Measurements from ENCODE around the gene CHAD.
"Not testable (repeated sequence)": the region's sequence is repeated elsewhere in the genome, so short reads cannot be mapped to it uniquely, and the experiment has no call there.

The CHAD gene

DNA sequence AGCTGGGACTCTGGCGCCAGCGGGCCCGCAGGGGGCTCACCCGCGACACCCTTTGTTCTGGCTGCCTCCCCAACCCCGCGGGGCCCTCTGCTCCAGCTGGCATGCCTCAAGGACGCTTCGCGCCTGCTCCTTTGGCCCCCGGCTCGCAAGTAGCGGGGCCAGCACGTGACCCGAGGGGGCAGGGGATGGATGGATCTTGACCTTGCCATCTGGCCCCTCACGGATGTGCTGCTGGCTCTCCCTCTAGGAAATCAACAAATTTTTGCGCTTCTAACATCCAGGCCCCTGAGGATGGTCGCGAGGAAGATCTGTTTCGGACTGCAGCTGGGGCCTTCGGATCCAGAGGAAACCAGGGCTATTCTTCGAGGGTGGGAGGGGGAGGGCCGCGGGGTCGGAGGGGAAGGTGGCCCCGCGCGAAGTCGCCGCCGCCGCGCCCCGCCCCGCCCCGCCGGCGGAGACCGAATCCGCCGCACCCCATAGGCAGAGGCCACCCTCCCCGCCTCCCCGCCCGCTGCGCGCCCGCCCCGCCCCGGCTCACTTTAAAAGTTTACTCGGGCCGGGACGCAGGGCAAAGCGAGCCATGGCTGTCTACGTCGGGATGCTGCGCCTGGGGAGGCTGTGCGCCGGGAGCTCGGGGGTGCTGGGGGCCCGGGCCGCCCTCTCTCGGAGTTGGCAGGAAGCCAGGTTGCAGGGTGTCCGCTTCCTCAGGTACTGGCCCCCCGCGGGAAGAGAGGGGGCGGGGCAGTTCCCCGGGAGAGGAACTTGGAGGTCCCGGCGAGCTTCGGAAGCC lies 42.8 kb downstream of the CHAD start, which contains the start of gene ACSF2:
ACSF2 (plus strand) TSS at position 537 of the 790 bp plus-strand sequence; CDS start at position 581, 44 bp downstream.
- DNase-seq = peak; percentile 58 to 62

DNA sequence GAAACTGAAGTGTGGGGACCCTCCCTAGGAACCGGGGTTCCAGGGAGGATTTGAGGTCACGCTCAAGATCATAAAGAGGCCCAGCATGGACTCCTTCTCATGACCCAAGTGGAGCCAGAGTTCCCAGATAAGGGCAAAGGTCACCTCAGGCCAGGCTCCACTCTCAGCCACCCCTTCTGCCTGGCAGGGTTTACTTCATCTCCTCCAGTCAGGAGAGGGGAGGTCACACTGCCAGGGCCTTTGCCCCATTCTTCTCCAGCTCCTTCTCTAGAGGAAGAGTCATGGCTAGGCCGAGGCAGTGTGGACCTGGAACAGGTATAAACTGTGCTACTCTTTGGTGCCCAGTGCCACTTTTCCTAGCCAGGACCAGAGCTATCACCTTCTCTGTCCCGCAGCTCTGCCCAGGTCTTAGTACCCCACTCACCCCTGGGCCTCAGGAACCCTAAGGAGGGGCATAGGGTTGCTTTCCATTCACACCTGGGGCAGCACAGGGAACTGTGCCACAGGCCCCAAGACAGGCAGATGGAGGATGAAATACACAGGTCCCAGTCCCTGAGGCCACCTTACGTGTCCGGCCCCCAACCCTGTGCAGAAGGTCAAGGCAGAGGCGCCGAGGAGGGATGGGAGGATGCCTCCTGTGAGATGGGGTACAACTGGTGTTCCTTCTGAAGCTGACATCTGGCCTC lies 43.5 kb downstream of the CHAD start:
- DNase-seq = no peak

DNA sequence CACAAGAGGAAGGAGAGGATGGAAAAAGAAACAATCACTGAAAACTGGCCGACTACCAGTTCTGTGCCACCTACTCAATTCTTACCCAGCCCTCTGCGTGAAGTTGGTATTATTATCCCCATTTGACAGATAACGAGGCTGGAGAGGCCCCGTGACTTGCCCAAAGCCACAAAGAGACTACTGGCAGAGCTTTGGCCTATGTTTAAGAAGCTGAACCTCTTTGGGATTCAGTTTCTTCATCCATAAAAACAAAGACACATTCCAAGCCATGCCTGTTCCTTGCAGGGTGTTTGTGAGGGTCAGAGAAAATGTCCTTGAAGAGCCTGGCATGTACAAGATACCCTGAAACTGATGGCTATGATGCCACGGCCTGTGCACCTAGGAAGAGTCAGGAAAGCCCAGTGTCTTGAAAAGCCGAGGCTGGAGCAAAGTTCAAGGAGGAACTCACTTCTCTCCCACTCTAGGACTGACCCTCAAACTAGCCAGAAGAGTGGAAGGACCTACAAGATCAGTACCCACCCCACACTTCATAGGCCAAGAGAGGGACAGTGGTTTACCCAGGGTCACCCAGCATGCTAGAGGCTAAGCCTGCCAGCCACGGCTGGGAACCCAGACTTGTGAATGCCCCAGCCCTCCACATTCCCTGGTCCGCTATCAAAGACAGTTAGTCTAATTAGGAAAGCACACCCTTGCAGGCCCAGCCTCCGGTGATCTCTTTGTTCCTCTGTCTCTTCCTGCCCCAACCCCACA lies 44.3 kb downstream of the CHAD start:
- DNase-seq = no peak

DNA sequence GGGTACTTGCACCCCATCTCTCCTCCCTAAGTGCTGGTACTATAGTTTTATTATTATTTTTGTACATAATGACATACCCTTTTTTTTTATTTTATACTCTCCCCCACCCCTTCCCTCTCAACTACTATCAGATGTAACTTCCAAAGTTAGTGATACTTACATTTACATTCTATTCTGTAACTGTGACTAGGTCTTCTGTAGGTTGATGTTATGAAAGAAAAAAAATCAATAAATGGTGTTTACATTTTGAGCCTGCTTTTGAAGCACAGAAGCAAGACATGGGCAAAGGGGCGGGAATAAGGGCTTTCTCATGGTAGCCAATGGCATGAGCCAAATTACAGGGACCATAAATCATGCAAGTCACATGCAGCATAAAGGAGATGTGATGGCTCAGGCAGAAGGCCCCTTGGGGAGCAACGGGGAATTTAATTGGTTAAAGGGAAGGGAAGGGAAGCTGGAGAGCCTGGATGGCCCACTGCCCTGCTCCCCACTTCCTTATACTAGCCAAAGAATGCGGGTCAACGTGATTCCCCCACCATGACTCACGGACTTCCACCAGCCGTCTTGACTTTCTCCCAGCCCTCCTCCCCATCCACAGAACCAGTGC lies 45.0 kb downstream of the CHAD start:
- no peak for DNase-seq

DNA sequence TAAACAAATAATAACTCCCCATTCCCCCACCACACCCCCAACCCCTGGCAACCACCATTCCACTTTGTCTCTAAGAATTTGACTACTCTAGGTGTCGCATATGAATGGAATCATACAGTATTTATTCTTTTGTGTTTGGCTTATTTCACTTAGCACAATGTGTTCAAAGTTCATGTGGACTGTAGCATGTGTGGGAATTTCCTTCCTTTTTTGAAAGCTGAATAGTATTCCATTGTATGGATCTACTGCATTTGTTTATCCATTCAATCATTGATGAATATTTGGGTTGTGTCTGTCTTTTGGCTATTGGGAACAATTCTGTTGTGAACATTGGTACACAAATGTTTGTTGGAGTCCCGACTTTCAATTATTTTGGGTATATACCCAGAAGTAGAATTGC lies 45.9 kb downstream of the CHAD start:
- no peak for DNase-seq

DNA sequence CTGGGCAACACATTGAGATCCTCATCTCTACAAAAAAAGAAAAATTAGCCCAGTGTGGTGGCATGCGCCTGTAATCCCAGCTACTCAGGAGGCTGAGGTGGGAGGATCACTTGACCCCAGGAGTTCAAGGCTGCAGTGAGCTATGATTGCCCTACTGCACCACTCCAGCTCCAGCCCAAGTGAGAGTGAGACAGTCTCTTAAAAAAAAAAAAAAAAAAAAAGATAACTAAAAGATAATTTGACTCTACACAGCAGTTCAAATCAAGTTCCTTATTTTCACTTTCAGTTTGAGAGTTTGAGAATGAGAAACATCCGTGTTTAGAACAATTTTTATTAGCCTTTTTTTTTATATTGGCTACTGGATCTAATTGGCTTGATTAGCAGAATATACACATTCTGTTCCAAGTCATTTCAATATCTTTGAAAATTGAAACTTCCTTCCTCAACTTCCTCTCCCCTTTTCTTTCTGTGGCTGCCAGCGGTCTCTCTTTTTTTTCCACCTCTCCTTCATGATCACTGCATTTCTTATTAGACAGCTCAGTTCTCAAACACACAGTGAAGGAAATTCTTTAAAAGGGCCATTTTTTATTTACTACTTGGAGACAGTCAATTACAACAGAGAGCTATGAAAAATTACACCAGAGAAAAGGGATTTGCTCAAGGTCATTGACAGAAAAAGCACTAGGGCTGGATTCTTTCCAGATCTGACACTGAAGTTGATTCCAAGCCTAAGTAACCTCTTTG lies 47.2 kb downstream of the CHAD start:
- no peak for DNase-seq

DNA sequence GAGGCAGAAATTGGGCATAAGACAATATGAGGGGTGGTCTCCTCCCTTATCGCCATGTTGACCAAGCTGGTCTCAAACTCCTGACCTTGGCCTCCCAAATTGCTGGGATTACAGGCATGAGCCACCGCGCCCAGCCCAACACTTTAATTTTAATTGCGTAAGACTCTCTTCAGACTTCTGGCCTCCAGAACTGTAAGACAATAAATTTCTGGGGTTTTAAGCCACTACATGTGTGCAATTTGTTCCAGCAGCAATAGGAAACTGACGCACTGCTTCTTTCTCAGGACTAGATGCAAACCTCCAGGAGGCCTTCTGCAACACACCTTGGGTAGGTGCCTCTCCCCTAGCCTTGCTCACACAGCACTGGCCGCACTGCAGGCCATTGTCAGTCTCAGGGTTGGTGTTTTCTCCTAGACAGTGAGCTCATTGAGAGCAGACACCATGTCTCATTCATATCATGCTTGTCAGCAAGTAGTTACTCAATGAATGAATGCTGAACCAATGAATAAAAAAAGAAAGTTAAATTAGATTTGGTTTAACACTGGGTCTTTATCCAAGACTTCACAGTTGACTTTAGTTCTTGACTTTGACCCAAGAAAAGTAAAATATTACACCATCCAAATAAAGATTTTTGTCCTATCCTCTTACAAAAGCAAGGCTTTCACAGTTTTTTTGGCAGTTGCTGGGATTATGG lies 48.1 kb downstream of the CHAD start:
- DNase-seq = no peak

DNA sequence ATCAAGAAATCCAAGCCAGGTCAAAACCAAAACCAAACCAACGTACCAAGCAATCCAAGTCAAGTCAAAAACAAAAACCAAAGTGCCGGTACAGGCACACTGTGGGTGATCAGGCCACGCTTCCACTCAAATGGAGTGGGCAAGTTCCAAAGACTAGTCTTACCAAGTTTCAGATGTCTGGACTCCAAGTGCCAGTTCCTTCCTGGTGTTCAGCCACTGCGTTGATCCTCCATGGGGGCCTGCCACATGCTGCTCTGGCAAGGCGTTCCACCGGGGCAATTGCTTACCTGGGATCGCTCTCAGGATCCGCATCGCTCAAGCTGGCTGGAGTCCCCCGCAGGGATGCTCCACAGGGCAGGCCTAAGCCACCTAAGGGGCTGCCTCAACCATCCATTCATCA lies 49.1 kb downstream of the CHAD start:
- DNase-seq = not testable (repeated sequence)

DNA sequence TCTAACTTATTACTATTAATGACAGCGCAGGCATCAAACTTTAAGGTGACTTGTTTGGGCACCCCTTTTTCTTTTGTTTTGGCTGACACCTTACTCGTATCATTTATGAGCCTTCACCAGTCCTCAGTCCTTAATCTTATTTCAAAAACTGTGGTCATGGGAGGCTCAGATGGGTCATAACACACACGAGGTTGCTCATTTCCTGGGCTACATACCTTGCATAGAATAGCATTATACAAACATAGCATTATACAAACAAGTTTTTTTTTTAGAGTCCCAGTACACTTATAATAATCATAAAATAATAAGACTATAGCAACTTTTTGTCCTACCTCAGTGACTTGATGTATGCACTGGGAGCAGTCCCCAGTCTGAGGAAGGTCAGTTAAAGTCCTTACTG lies 53.9 kb downstream of the CHAD start:
- no peak for DNase-seq
